HepG2 (cell line): ENCODE data around the gene PIP4K2B. TPM values are rescaled to one million over a fixed set of nuclear protein-coding genes. Genes with fewer than 3 reads are reported as not detected.
A peak's percentile ranks its signal among the peaks of the same experiment; 100 is the strongest.

Experiments
- ATAC-seq: fragments of 200-7000 bp; cut with Tn5 transposase; 3 replicates; pipeline ENCODE4 v1.9.1; 2020; ENCODE audit warnings: mild to moderate bottlenecking, moderate library complexity
- BruUV-seq: library from RNA; stranded (reverse); fragments of 400-500 nt; replicated peaks from 2 replicates; lab custom pipeline; 2021; lab: Mats Ljungman, UMichigan
- CTCF ChIA-PET: fragments of 300-600 bp; formaldehyde crosslinking; extraction: SDS; loops from one replicate; lab custom pipeline; 2021; ENCODE audit warnings: low total read pairs, inconsistent platforms, low intra/inter-chr PET ratio; lab: Yijun Ruan, JAX
- POLR2A ChIA-PET: fragments of 350-600 bp; sonication (Branson Sonifier 250); formaldehyde crosslinking; loops from one replicate; lab custom pipeline; 2020; ENCODE audit warnings: antibody characterized with exemption, inconsistent platforms; lab: Yijun Ruan, JAX
- DNase-seq: peaks from one replicate; pipeline ENCODE4 v3.0.0-alpha.2; 2015; ENCODE audit warnings: low spot score
- FAIRE-seq: peaks from 3 replicates; lab custom pipeline; 2011; peaks lifted over from hg19 to GRCh38; lab: Jason Lieb, UNC
- H2AFZ ChIP-seq: one replicate; pipeline ENCODE4 v1.6.1; 2011; ENCODE audit warnings: low read length, inconsistent platforms
- H3K27ac ChIP-seq: fragments of 300-600 bp; 3 replicates; pipeline ENCODE4 v1.8.0; 2011; ENCODE audit warnings: mixed run types, mild to moderate bottlenecking, mixed read lengths, low read length, inconsistent platforms; ENCODE audit not compliant: insufficient read depth; ENCODE audit errors: extremely low read length
- H3K27me3 ChIP-seq, 2 experiments: fragments of 200-600 bp in 1 of 2; 2 replicates in 1 of 2; 3 replicates in 1 of 2; pipeline versions ENCODE4 v1.6.0 to v1.8.0; 2011; ENCODE audit warnings: low read length in 2 of 2, mild to moderate bottlenecking in 2 of 2, moderate library complexity in 2 of 2, inconsistent platforms in 1 of 2; ENCODE audit not compliant: insufficient read depth in 2 of 2, control insufficient read depth in 1 of 2
- H3K36me3 ChIP-seq, 2 experiments: fragments of 200-600 bp in 1 of 2; replicated peaks in 1 of 2; 2 replicates in 1 of 2; 3 replicates in 1 of 2; pipeline versions ENCODE4 v1.5.1 to v1.8.0; 2011; ENCODE audit warnings: low read length in 2 of 2, inconsistent platforms in 1 of 2; ENCODE audit not compliant: insufficient read depth in 2 of 2, control insufficient read depth in 1 of 2
- H3K4me1 ChIP-seq: 2 replicates; pipeline ENCODE4 v1.5.1; 2012; ENCODE audit warnings: low read length, inconsistent platforms; ENCODE audit not compliant: insufficient read depth
- H3K4me2 ChIP-seq: 2 replicates; pipeline ENCODE4 v1.6.0; 2011; ENCODE audit warnings: low read depth, low read length, inconsistent platforms
- H3K4me3 ChIP-seq, 3 experiments: fragments of 200-600 bp in 1 of 3; sonication (generic), shearing (Covaris generic) in 1 of 3; replicated peaks in 1 of 3; 2 replicates each; pipeline ENCODE4 v1.5.1; 2011 to 2016; ENCODE audit warnings: low read length in 3 of 3, inconsistent platforms in 2 of 3, low read depth in 2 of 3, mild to moderate bottlenecking in 2 of 3, control low read depth in 1 of 3, mixed read lengths in 1 of 3; ENCODE audit not compliant: insufficient read depth in 1 of 3
- H3K79me2 ChIP-seq: one replicate; pipeline ENCODE4 v1.6.1; 2011; ENCODE audit warnings: low read length, inconsistent platforms; ENCODE audit not compliant: insufficient read depth
- H3K9ac ChIP-seq: 2 replicates; pipeline ENCODE4 v1.6.0; 2011; ENCODE audit warnings: mild to moderate bottlenecking, low read depth, low read length, inconsistent platforms; ENCODE audit not compliant: insufficient read depth
- H3K9me3 ChIP-seq: 2 replicates; pipeline ENCODE4 v1.5.1; 2012; ENCODE audit warnings: mild to moderate bottlenecking, low read length
- H4K20me1 ChIP-seq: 2 replicates; pipeline ENCODE4 v1.6.0; 2011; ENCODE audit warnings: inconsistent platforms, mild to moderate bottlenecking, low read length, moderate library complexity; ENCODE audit not compliant: insufficient read depth
- JUNB ChIP-seq: sonication (generic); formaldehyde crosslinking; IDR thresholded peaks from 2 replicates; pipeline ENCODE4 v1.8.0; 2022; ENCODE audit warnings: missing genetic modification reagents, mild to moderate bottlenecking, borderline replicate concordance
- WGBS: methylation state at CpG from one replicate; pipeline ENCODE4 v1.1.6; 2017; ENCODE audit warnings: low lambda C conversion rate; 5-methylcytosine and 5-hydroxymethylcytosine counted together
- in situ Hi-C: cut with HindIII; loops from 2 replicates; pipeline ENCODE4 v1.10.0; 2017; ENCODE audit warnings: low pct_unique_long_range_greater_than_20kb; ENCODE audit not compliant: extremely low pct_ligation_motif_present
- intact Hi-C: fragments of 100-400 bp; cut with micrococcal nuclease; formaldehyde crosslinking; loops from one replicate; pipeline ENCODE4 v1.10.0; 2022; ENCODE audit not compliant: unreplicated experiment
- polyA plus RNA-seq, 8 experiments: library from polyadenylated mRNA; depleted of rRNA in 3 of 8; stranded (reverse) in 7 of 8; unstranded in 1 of 8; fragments of >200 nt; fragmentation: Illumina TruSeq in 4 of 8; extraction: Trizol in 4 of 8; gene quantifications; 2 replicates each; pipeline versions ENCODE4 v1.2.1 to v1.2.3, GENCODE V29; 2011 to 2016; ENCODE audit warnings: low read depth in 4 of 8, missing spikeins in 1 of 8, mixed read lengths in 1 of 8; ENCODE audit not compliant: insufficient read depth in 1 of 8
- total RNA-seq, 5 experiments: library from RNA; depleted of rRNA; stranded (reverse); fragments of >200 nt; fragmentation: Illumina TruSeq; extraction: Trizol; gene quantifications; 2 replicates each; pipeline ENCODE4 v1.2.3, GENCODE V29; 2016; ENCODE audit warnings: low read depth in 1 of 5
- TF ChIP-seq, protein P1 (sequence below): sonication (generic); formaldehyde crosslinking; IDR thresholded peaks from 2 replicates; pipeline ENCODE4 v1.5.1; 2020; ENCODE audit warnings: mild to moderate bottlenecking, missing genetic modification reagents, moderate library complexity

PIP4K2B gene
- total and polyA plus RNA-seq, 2 of the 13 experiments (the other 11 are each of a cell fraction or from before 2014, with no cell fraction given), result 20.4 to 54.0 TPM

DNA sequence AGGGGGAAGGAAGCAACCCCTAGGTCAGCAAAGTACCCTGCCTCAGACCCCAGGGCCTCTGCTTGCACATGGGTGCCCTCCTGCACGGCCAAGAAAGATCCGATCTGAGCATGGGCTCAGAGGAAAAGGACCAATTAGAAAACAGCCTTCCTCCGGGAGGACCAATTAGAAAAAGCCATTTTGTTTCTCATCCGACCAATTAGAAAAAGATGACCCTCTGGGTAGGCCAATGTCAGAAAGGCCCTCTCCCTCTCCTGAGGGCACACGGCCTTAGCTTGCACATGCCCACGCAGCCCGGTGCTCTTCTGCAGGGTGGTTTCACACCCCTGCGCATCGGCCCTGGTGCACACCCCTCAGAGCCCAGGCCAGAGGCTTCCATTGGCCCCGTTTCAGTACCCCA, 74.3 kb downstream of the PIP4K2B start:
- Histone ChIP-seq H3K4me1 (peaks cover 29% of the 10 kb centered on the region), H3K9ac (no peak overlapping the region), H3K4me3 (no peak overlapping the region), H3K79me2 (no peaks in the 10 kb centered on the region), H3K9me3 (no peaks in the 10 kb centered on the region), H4K20me1 (no peaks in the 10 kb centered on the region), H3K4me2 (no peak overlapping the region), H2AFZ (no peak overlapping the region), H3K27me3 (no peaks in the 10 kb centered on the region), H3K27ac (no peak overlapping the region), H3K36me3 (peaks cover 26 to 36% of the 10 kb centered on the region in 2 experiments; a peak in 4 of 5 replicates)
- intact Hi-C loops, result no loop called here
- DNase-seq, result no peak
- in situ Hi-C loops, result no loop called here
- no peak for ATAC-seq
- POLR2A ChIA-PET, result interaction anchor here (1.1 to 5.5 kb wide), 3 partner anchors 15 to 51 kb away, joined by 3 to 38 read pairs (median 4); partner anchors contain the start of gene MLLT6
- FAIRE-seq, result no peak
- no peak for TF ChIP-seq JUNB
- TF ChIP-seq, protein P1, sequence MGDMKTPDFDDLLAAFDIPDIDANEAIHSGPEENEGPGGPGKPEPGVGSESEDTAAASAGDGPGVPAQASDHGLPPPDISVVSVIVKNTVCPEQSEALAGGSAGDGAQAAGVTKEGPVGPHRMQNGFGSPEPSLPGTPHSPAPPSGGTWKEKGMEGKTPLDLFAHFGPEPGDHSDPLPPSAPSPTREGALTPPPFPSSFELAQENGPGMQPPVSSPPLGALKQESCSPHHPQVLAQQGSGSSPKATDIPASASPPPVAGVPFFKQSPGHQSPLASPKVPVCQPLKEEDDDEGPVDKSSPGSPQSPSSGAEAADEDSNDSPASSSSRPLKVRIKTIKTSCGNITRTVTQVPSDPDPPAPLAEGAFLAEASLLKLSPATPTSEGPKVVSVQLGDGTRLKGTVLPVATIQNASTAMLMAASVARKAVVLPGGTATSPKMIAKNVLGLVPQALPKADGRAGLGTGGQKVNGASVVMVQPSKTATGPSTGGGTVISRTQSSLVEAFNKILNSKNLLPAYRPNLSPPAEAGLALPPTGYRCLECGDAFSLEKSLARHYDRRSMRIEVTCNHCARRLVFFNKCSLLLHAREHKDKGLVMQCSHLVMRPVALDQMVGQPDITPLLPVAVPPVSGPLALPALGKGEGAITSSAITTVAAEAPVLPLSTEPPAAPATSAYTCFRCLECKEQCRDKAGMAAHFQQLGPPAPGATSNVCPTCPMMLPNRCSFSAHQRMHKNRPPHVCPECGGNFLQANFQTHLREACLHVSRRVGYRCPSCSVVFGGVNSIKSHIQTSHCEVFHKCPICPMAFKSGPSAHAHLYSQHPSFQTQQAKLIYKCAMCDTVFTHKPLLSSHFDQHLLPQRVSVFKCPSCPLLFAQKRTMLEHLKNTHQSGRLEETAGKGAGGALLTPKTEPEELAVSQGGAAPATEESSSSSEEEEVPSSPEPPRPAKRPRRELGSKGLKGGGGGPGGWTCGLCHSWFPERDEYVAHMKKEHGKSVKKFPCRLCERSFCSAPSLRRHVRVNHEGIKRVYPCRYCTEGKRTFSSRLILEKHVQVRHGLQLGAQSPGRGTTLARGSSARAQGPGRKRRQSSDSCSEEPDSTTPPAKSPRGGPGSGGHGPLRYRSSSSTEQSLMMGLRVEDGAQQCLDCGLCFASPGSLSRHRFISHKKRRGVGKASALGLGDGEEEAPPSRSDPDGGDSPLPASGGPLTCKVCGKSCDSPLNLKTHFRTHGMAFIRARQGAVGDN (CRISPR knock-in tag), result 0 out of 2 replicates have a peak, but pooled peaks have one; percentile 10
- WGBS, result 96% methylated on average over 10 of the region's 10 CpGs
- CTCF ChIA-PET, result no interaction called here
- BruUV-seq, result no TSS peak
